ENCODE data around the gene NKPD1. TPM values are rescaled to one million over a fixed set of nuclear protein-coding genes. Genes with fewer than 3 reads are reported as not detected.

Gene NKPD1
- total RNA-seq, 3 donors from 2014 or later (not counting 1 experiment from before 2014, with no cell fraction given): 0.55 to 1.00 (median 0.66) TPM

DNA sequence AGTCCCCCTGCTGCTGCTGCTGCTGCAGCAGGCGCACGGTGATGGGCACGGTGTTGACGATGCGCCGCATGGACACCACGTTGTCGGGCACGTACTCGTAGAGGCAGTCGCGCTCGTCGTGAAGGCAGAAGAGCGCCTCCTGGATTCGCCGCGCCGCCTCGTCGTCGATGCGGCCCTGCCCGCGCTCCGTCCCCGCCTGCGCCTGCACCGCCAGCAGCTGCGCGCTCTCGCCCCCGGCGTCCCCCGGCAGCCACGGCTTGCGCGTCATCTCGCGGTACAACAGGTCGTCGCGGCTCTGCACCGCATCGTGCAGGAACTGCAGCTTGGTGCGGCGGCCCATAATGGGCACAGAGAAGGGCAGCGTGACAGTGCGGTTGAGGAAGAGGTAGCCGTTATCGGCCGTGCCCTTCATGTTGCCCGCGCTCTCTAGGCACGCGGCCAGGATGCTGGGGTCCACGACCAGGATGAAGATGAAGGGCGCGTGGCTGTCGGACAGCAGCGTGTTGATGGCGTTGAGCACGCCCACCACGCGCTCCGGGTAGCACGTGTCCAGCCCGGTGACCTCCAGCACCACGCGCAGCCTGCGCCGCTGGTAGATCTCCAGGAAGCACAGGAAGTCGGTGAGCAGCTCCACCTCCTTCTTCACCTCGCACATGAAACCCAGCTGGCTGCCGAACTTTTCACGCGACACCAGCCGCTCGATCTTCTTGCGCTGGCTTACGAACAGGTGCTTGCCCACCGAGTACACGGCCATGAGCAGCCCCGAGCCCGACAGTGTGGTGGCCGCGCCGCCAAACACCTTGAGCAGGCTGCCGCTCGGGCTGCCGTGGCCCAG is 8.1 kb downstream of the NKPD1 start:
- peaks cover 5 to 11% of the 10 kb centered on the region in 2 donors for H3K27me3 Mint-ChIP-seq (ENCODE audit: low read depth in 2 of 2)
- 4% methylated on average over 91 of the region's 91 CpGs for WGBS (ENCODE audit: insufficient coverage)
- Histone ChIP-seq H3K4me3 (ENCODE audit: low read length) (peak overlapping the region; percentile 21), H3K36me3 (ENCODE audit: control insufficient read depth, insufficient read depth, low read length) (no peaks in the 10 kb centered on the region), H3K9me3 (ENCODE audit: control insufficient read depth, insufficient read depth, low read length) (no peaks in the 10 kb centered on the region), H3K27me3 (ENCODE audit: control insufficient read depth, insufficient read depth, low read length) (peaks cover 6% of the 10 kb centered on the region), H3K27ac (ENCODE audit: low read length) (no peak overlapping the region), H3K4me1 (ENCODE audit: control insufficient read depth, insufficient read depth, low read length) (peaks cover 33% of the 10 kb centered on the region)
- no peaks in the 10 kb centered on the region for H3K9me3 Mint-ChIP-seq
- peak; percentile 47 to 74 for DNase-seq
- H3K4me3 Mint-ChIP-seq: peak overlapping the region; percentile 84
- ATAC-seq: peak; percentile 78 to 81 (median 80)
- H3K36me3 Mint-ChIP-seq: no peaks in the 10 kb centered on the region
- TF ChIP-seq, protein P1, sequence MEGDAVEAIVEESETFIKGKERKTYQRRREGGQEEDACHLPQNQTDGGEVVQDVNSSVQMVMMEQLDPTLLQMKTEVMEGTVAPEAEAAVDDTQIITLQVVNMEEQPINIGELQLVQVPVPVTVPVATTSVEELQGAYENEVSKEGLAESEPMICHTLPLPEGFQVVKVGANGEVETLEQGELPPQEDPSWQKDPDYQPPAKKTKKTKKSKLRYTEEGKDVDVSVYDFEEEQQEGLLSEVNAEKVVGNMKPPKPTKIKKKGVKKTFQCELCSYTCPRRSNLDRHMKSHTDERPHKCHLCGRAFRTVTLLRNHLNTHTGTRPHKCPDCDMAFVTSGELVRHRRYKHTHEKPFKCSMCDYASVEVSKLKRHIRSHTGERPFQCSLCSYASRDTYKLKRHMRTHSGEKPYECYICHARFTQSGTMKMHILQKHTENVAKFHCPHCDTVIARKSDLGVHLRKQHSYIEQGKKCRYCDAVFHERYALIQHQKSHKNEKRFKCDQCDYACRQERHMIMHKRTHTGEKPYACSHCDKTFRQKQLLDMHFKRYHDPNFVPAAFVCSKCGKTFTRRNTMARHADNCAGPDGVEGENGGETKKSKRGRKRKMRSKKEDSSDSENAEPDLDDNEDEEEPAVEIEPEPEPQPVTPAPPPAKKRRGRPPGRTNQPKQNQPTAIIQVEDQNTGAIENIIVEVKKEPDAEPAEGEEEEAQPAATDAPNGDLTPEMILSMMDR (IDR thresholded peaks at IDR 0.05): no peak
- intact Hi-C loops (cut with micrococcal nuclease): no loop called here
- peak overlapping the region; percentile 56 to 58 for H3K27ac Mint-ChIP-seq
- peaks cover 14 to 24% of the 10 kb centered on the region in 2 donors for H3K4me1 Mint-ChIP-seq

DNA sequence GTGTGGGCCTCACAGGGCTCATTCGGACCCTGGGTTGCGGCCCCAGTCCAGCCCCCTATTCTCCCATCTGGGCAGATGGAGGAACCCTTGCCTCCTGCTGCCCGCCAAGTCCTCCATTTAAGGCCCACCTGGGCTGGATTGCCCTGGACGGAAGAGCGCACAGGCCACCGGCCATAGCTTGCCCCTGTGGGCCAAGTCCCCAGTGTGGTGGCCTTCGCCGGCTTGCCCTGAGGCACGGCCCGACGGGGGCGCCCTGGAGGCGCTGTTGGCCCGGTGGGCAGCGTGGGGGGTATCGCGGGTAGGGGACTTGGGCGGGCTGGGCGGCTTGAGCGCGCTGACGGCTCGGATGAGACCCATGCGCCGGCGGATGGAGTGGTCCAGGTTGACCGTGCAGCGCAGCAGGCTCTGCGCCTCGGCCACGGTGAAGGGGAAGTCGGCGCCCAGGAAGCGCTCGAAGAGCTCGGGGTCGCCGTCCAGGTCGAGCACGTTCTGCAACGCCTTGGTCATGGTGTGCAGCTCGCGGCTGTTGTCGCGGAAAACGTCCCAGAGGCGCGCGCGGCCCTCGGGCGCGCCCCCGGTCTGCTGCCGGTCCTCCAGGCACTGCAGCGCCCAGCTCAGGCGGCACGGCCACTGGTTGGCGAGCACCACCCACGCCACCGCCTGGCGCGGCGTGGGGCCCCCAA is 8.8 kb downstream of the NKPD1 start:
- WGBS (ENCODE audit: insufficient coverage): 21% methylated on average over 64 of the region's 64 CpGs
- no peak for DNase-seq
- Mint-ChIP-seq H3K4me3 (peak overlapping the region; percentile 84), H3K27ac (no peak overlapping the region), H3K4me1 (peaks cover 14 to 24% of the 10 kb centered on the region in 2 donors), H3K36me3 (no peaks in the 10 kb centered on the region), H3K9me3 (no peaks in the 10 kb centered on the region), H3K27me3 (ENCODE audit: low read depth in 2 of 2) (peaks cover 1 to 7% of the 10 kb centered on the region in 2 donors)
- no peaks in the 10 kb centered on the region for H3K36me3 ChIP-seq (ENCODE audit: control insufficient read depth, insufficient read depth, low read length)
- ATAC-seq: no peak
- intact Hi-C loops (cut with micrococcal nuclease): no loop called here
- H3K4me1 ChIP-seq (ENCODE audit: control insufficient read depth, insufficient read depth, low read length): peaks cover 33% of the 10 kb centered on the region
- TF ChIP-seq, protein P1 (IDR thresholded peaks at IDR 0.05): no peak
- no peaks in the 10 kb centered on the region for H3K9me3 ChIP-seq (ENCODE audit: control insufficient read depth, insufficient read depth, low read length)
- H3K27ac ChIP-seq (ENCODE audit: low read length): no peak overlapping the region
- H3K27me3 ChIP-seq (ENCODE audit: control insufficient read depth, insufficient read depth, low read length): peaks cover 6% of the 10 kb centered on the region
- no peak overlapping the region for H3K4me3 ChIP-seq (ENCODE audit: low read length)

DNA sequence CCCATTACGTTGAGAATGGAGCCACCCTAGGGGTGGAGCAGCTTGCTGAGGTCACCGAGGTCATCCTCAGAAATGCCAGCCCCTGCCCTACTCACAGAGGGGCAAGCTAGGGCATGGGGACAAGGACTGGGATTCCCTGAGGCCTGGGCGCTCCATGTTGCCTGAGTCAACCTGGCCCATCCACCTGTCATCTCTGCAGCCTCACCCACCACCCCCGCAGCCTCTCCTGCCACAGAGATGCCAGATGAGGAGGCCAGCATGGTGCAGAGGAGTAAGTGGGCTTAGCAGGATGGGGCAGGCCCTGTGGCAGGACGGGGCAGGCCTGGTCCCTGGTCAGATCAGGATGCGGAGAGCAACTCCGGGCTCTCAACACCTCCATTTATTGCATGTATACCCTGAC is 9.5 kb downstream of the NKPD1 start:
- H3K36me3 ChIP-seq (ENCODE audit: control insufficient read depth, insufficient read depth, low read length): peaks cover 1% of the 10 kb centered on the region
- Mint-ChIP-seq H3K4me3 (peak overlapping the region; percentile 47), H3K27ac (no peak overlapping the region), H3K27me3 (ENCODE audit: low read depth in 2 of 2) (peaks cover 0 to 6% of the 10 kb centered on the region in 2 donors), H3K9me3 (no peaks in the 10 kb centered on the region), H3K4me1 (peaks cover 14 to 24% of the 10 kb centered on the region in 2 donors), H3K36me3 (no peaks in the 10 kb centered on the region)
- no peak overlapping the region for H3K27ac ChIP-seq (ENCODE audit: low read length)
- no peak for DNase-seq
- TF ChIP-seq, protein P1 (IDR thresholded peaks at IDR 0.05): no peak
- H3K27me3 ChIP-seq (ENCODE audit: control insufficient read depth, insufficient read depth, low read length): peaks cover 6% of the 10 kb centered on the region
- peaks cover 33% of the 10 kb centered on the region for H3K4me1 ChIP-seq (ENCODE audit: control insufficient read depth, insufficient read depth, low read length)
- no peak overlapping the region for H3K4me3 ChIP-seq (ENCODE audit: low read length)
- 86% methylated on average over 7 of the region's 7 CpGs for WGBS (ENCODE audit: insufficient coverage)
- H3K9me3 ChIP-seq (ENCODE audit: control insufficient read depth, insufficient read depth, low read length): no peaks in the 10 kb centered on the region
- ATAC-seq: no peak
- intact Hi-C loops (cut with micrococcal nuclease): no loop called here
